ENCODE results near the gene ITGB4. TPM values are rescaled to one million over a fixed set of nuclear protein-coding genes. Genes with fewer than 3 reads are reported as not detected.

The ITGB4 gene
- total RNA-seq, 1 experiment from 2014 or later = 5.3 TPM

- Mint-ChIP-seq H3K4me3 (no peak overlapping the region), H3K27ac (no peak overlapping the region), H3K9me3 (no peaks in the 10 kb centered on the region), H3K36me3 (ENCODE audit: insufficient read depth in 1 of 3, low read depth in 3 of 3) (no peaks in the 10 kb centered on the region), H3K27me3 (ENCODE audit: low read depth) (peaks cover 11% of the 10 kb centered on the region), H3K4me1 (peaks cover 2 to 8% of the 10 kb centered on the region in 2 experiments)
- no peak for TF ChIP-seq CTCF (conservative IDR thresholded peaks at IDR 0.05)
- Histone ChIP-seq H3T11ph (ENCODE audit: low read length) (no peak overlapping the region), H2BK120ac (ENCODE audit: low read depth, low read length, poor library complexity, severe bottlenecking) (no peak overlapping the region), H3K4me1 (ENCODE audit: insufficient read depth, low read length) (no peaks in the 10 kb centered on the region; the same call in 1 of the 2 replicates), H4K20me1 (ENCODE audit: control insufficient read depth, insufficient read depth, insufficient read length) (no peaks in the 10 kb centered on the region), H3K9me3 (ENCODE audit: control insufficient read depth, low read depth, low read length) (no peaks in the 10 kb centered on the region), H3K27me3 (ENCODE audit: insufficient read depth, low read length) (no peaks in the 10 kb centered on the region; the same call in 1 of the 2 replicates), H3K4me2 (ENCODE audit: insufficient read depth, insufficient read length, low read length) (no peak overlapping the region), H3K79me2 (ENCODE audit: insufficient read depth, low read length) (no peaks in the 10 kb centered on the region), H3K9ac (ENCODE audit: extremely low read depth, insufficient read length, low read length) (no peak overlapping the region), H3K56ac (ENCODE audit: insufficient read length, low read depth, low read length) (no peak overlapping the region), H2BK5ac (ENCODE audit: insufficient read length, low read length) (no peak overlapping the region), H2BK15ac (ENCODE audit: low read depth, low read length) (no peak overlapping the region), H3K27ac (ENCODE audit: insufficient read length, low read depth, low read length) (no peak overlapping the region), H3K18ac (ENCODE audit: insufficient read length, low read depth, low read length) (no peak overlapping the region), H2BK12ac (ENCODE audit: insufficient read length, low read depth, low read length) (no peak overlapping the region), H2BK20ac (ENCODE audit: low read depth, low read length, poor library complexity, severe bottlenecking) (no peak overlapping the region), H4K91ac (ENCODE audit: insufficient read length, low read depth, low read length) (no peak overlapping the region), H2AFZ (ENCODE audit: low read length) (no peak overlapping the region), H3K14ac (ENCODE audit: insufficient read depth, low read length) (no peak overlapping the region; the same call in 1 of the 2 replicates), H3K4ac (ENCODE audit: low read depth, low read length) (no peak overlapping the region), H3K23me2 (ENCODE audit: insufficient read length, low read depth, low read length, poor library complexity, severe bottlenecking) (peaks cover 11% of the 10 kb centered on the region), H2AK5ac (ENCODE audit: insufficient read length, low read length) (no peak overlapping the region), H4K8ac (replicated peaks; ENCODE audit: insufficient read length, low read depth, low read length) (no peak overlapping the region), H3K23ac (ENCODE audit: insufficient read length, low read depth, low read length) (no peak overlapping the region), H3K79me1 (ENCODE audit: insufficient read depth, low read depth, low read length, poor library complexity, severe bottlenecking) (no peaks in the 10 kb centered on the region), H4K5ac (ENCODE audit: insufficient read length, low read depth, low read length) (no peak overlapping the region)
- DNase-seq = no peak
- no CpG with 5 or more reads among the region's 7 CpGs for WGBS (ENCODE audit: extremely low coverage, insufficient read length, low lambda C conversion rate)
Measured at GRCh38 chr17:75725504-75725903, 4.2 kb downstream of the ITGB4 start.
